Tibial nerve (tissue), 4 donors: ENCODE data around the gene FGF6. TPM values are rescaled to one million over a fixed set of nuclear protein-coding genes. Genes with fewer than 3 reads are reported as not detected.

Experiments
- DNase-seq, 2 donors: peaks; one replicate each; pipeline ENCODE4 v3.0.0-alpha.2; 2019; ENCODE audit warnings: low spot score in 2 of 2
- H3K27ac ChIP-seq, 4 donors: fragments of 200-600 bp; sonication (generic) in 3 of 4; one replicate each; pipeline ENCODE4 v1.5.1; 2017 to 2019; ENCODE audit warnings: mild to moderate bottlenecking in 1 of 4
- H3K27me3 ChIP-seq, 2 donors: fragments of 200-600 bp; sonication (generic) in 1 of 2; one replicate each; pipeline versions ENCODE4 v1.5.1 to v1.6.0; 2017 to 2019
- H3K36me3 ChIP-seq, 3 donors: fragments of 200-600 bp; sonication (generic); one replicate each; pipeline ENCODE4 v1.5.1; 2018 to 2019
- H3K4me1 ChIP-seq, 4 donors: fragments of 200-600 bp; sonication (generic) in 3 of 4; one replicate each; pipeline ENCODE4 v1.5.1; 2017 to 2019
- H3K4me3 ChIP-seq, 4 donors: fragments of 200-600 bp; sonication (generic) in 3 of 4; one replicate each; pipeline ENCODE4 v1.5.1; 2017 to 2019; ENCODE audit warnings: mild to moderate bottlenecking in 1 of 4, moderate library complexity in 1 of 4
- H3K9me3 ChIP-seq, 4 donors: fragments of 200-600 bp; sonication (generic) in 3 of 4; one replicate each; pipeline ENCODE4 v1.5.1; 2017 to 2019
- EP300 ChIP-seq, 2 donors: sonication (generic); formaldehyde crosslinking; IDR thresholded peaks; one replicate each; pipeline ENCODE4 v1.6.1; 2017; ENCODE audit warnings: antibody characterized with exemption in 2 of 2, mild to moderate bottlenecking in 1 of 2
- POLR2A ChIP-seq, 2 donors: fragments of 450-650 bp; IDR thresholded peaks; one replicate each; pipeline ENCODE4 v1.6.1; 2017; ENCODE audit warnings: antibody characterized with exemption in 2 of 2, mild to moderate bottlenecking in 2 of 2, moderate library complexity in 2 of 2
- WGBS, 2 donors: methylation state at CpG; one replicate each; pipeline ENCODE4 v1.1.5; 2018; 5-methylcytosine and 5-hydroxymethylcytosine counted together
- total RNA-seq, 4 donors: library from RNA; depleted of rRNA; stranded (reverse); fragments of >200 nt; gene quantifications; one replicate each; pipeline ENCODE4 v1.1.0, GENCODE V29; 2016
- TF ChIP-seq, protein P1 (sequence below), 5 experiments: fragments of 200-600 bp in 3 of 5; fragments of 450-650 bp in 2 of 5; sonication (generic) in 3 of 5; IDR thresholded peaks; one replicate each; pipeline ENCODE4 v1.5.1; 2016 to 2019; ENCODE audit warnings: antibody characterized with exemption in 5 of 5, mild to moderate bottlenecking in 3 of 5, moderate library complexity in 2 of 5

FGF6 gene
- total RNA-seq, 4 donors from 2014 or later = not detected

DNA sequence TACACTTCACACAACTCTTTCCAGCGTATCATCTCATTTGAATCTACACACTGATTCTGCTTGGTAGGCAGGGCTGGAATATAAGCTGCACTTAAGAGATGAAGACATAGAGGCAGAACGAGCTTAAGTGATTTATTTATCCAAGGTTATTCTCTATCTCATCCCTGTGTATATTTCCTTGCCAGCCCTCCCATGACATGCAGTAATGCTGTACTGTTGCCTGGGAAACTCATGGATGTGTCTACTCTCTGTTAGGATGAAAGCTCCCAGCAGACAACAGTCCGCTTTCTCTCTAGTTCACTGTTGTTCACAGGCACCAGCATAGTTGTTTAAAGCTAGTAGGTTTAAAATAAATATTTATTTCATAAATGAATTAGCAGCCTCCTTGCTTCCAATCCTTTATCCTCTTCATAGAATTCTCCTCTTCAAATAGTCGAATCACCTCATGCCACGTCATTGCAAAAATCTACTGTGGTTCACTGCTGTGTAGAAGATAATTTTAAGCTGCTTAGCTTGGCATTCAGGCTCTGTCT lies 25.4 kb downstream of the FGF6 start:
- 78 to 84% methylated on average over 5 of the region's 5 CpGs for WGBS, 2 donors
- TF ChIP-seq, protein P1, sequence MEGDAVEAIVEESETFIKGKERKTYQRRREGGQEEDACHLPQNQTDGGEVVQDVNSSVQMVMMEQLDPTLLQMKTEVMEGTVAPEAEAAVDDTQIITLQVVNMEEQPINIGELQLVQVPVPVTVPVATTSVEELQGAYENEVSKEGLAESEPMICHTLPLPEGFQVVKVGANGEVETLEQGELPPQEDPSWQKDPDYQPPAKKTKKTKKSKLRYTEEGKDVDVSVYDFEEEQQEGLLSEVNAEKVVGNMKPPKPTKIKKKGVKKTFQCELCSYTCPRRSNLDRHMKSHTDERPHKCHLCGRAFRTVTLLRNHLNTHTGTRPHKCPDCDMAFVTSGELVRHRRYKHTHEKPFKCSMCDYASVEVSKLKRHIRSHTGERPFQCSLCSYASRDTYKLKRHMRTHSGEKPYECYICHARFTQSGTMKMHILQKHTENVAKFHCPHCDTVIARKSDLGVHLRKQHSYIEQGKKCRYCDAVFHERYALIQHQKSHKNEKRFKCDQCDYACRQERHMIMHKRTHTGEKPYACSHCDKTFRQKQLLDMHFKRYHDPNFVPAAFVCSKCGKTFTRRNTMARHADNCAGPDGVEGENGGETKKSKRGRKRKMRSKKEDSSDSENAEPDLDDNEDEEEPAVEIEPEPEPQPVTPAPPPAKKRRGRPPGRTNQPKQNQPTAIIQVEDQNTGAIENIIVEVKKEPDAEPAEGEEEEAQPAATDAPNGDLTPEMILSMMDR (IDR thresholded peaks at IDR 0.05) = no peak
- TF ChIP-seq EP300 (IDR thresholded peaks at IDR 0.05) (no peak), POLR2A (IDR thresholded peaks at IDR 0.05) (no peak)
- H3K4me1 ChIP-seq = no peaks in the 10 kb centered on the region
- H3K36me3 ChIP-seq = no peaks in the 10 kb centered on the region
- peaks cover 0 to 16% of the 10 kb centered on the region in 2 donors for H3K27me3 ChIP-seq
- H3K4me3 ChIP-seq = no peak overlapping the region
- H3K9me3 ChIP-seq = no peaks in the 10 kb centered on the region
- no peak overlapping the region for H3K27ac ChIP-seq
- DNase-seq = no peak

GRCh38 chr12:4418913-4419312 lies 26.7 kb downstream of the FGF6 start:
- no peak for DNase-seq
- TF ChIP-seq EP300 (IDR thresholded peaks at IDR 0.05) (no peak), POLR2A (IDR thresholded peaks at IDR 0.05) (no peak)
- TF ChIP-seq, protein P1 (IDR thresholded peaks at IDR 0.05) = no peak
- no peak overlapping the region for H3K27ac ChIP-seq
- H3K27me3 ChIP-seq = peaks cover 0 to 17% of the 10 kb centered on the region in 2 donors
- H3K36me3 ChIP-seq = no peaks in the 10 kb centered on the region
- no peaks in the 10 kb centered on the region for H3K9me3 ChIP-seq
- H3K4me1 ChIP-seq = no peaks in the 10 kb centered on the region
- H3K4me3 ChIP-seq = no peak overlapping the region
- 82 to 86% methylated on average over 5 of the region's 5 CpGs for WGBS, 2 donors

GRCh38 chr12:4417936-4418335 lies 27.7 kb downstream of the FGF6 start:
- DNase-seq = no peak
- TF ChIP-seq POLR2A (IDR thresholded peaks at IDR 0.05) (no peak), EP300 (IDR thresholded peaks at IDR 0.05) (no peak)
- TF ChIP-seq, protein P1 (IDR thresholded peaks at IDR 0.05) = no peak
- Histone ChIP-seq H3K27ac (no peak overlapping the region), H3K36me3 (no peaks in the 10 kb centered on the region), H3K4me1 (no peaks in the 10 kb centered on the region), H3K9me3 (no peaks in the 10 kb centered on the region), H3K27me3 (peaks cover 0 to 17% of the 10 kb centered on the region in 2 donors), H3K4me3 (no peak overlapping the region)
- 40 to 43% methylated on average over 5 of the region's 5 CpGs for WGBS, 2 donors

DNA sequence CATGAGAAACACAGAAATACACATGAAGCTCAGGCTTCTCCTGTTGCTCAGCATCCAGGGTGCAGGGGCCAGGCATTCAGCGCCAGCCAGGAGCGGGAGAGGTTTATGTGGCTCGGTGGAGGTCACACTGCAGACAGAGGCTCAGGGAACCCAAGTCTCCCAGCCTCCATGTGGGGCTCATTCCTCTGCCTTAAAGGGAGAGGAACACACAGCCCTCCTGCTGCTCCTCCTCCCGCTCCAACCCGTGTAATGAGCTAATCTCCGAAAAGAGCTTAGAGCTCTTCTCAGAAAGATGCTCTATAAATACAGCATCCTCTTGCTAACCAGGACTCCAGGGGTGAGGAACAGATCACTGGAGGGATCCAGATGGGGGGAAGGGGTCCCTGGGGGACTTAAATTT lies 28.2 kb downstream of the FGF6 start:
- Histone ChIP-seq H3K27me3 (peaks cover 0 to 17% of the 10 kb centered on the region in 2 donors), H3K4me3 (no peak overlapping the region), H3K36me3 (no peaks in the 10 kb centered on the region), H3K4me1 (no peaks in the 10 kb centered on the region), H3K27ac (no peak overlapping the region), H3K9me3 (no peaks in the 10 kb centered on the region)
- no peak for TF ChIP-seq POLR2A (IDR thresholded peaks at IDR 0.05)
- TF ChIP-seq EP300 (IDR thresholded peaks at IDR 0.05) = no peak
- TF ChIP-seq, protein P1 (IDR thresholded peaks at IDR 0.05) = no peak
- DNase-seq = no peak
- 24 to 35% methylated on average over 6 of the region's 6 CpGs for WGBS, 2 donors

DNA sequence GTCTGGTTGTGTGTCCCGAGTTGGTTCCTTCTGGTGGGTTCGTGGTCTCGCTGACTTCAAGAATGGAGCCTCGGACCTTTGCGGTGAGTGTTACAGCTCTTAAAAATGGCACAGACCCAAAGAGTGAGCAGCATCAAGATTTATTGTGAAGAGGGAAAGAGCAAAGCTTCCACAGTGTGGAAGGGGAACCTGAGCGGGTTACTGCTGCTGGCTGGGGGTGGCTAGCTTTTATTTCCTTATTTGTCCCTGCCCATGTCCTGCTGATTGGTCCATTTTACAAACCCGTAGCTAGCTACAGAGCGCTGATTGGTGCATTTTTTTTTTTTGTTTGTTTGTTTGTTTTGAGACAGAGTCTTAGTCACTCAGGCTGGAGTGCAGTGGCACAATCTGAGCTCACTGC lies 29.3 kb downstream of the FGF6 start:
- no peaks in the 10 kb centered on the region for H3K9me3 ChIP-seq
- no peak overlapping the region for H3K4me3 ChIP-seq
- 86 to 89% methylated on average over 8 of the region's 8 CpGs for WGBS, 2 donors
- H3K36me3 ChIP-seq = no peaks in the 10 kb centered on the region
- H3K27me3 ChIP-seq = peaks cover 0 to 17% of the 10 kb centered on the region in 2 donors
- no peak overlapping the region for H3K27ac ChIP-seq
- TF ChIP-seq EP300 (IDR thresholded peaks at IDR 0.05) (no peak), POLR2A (IDR thresholded peaks at IDR 0.05) (no peak)
- TF ChIP-seq, protein P1 (IDR thresholded peaks at IDR 0.05) = no peak
- no peaks in the 10 kb centered on the region for H3K4me1 ChIP-seq
- no peak for DNase-seq
